C4-2B (cell line): ENCODE results near the gene COL9A3.
A peak's percentile ranks its signal among the peaks of the same experiment; 100 is the strongest.

Experiments used
- H3K27ac ChIP-seq: fragments of 450-650 bp; 2 replicates; pipeline ENCODE4 v1.5.1; 2017
- CTCF ChIP-seq: fragments of 450-650 bp; conservative IDR thresholded peaks from 2 replicates; pipeline ENCODE4 v1.5.1; 2017; ENCODE audit warnings: mild to moderate bottlenecking
- ZFX ChIP-seq: fragments of 450-650 bp; IDR thresholded peaks from 2 replicates; pipeline ENCODE4 v1.6.1; 2017

COL9A3 gene

DNA sequence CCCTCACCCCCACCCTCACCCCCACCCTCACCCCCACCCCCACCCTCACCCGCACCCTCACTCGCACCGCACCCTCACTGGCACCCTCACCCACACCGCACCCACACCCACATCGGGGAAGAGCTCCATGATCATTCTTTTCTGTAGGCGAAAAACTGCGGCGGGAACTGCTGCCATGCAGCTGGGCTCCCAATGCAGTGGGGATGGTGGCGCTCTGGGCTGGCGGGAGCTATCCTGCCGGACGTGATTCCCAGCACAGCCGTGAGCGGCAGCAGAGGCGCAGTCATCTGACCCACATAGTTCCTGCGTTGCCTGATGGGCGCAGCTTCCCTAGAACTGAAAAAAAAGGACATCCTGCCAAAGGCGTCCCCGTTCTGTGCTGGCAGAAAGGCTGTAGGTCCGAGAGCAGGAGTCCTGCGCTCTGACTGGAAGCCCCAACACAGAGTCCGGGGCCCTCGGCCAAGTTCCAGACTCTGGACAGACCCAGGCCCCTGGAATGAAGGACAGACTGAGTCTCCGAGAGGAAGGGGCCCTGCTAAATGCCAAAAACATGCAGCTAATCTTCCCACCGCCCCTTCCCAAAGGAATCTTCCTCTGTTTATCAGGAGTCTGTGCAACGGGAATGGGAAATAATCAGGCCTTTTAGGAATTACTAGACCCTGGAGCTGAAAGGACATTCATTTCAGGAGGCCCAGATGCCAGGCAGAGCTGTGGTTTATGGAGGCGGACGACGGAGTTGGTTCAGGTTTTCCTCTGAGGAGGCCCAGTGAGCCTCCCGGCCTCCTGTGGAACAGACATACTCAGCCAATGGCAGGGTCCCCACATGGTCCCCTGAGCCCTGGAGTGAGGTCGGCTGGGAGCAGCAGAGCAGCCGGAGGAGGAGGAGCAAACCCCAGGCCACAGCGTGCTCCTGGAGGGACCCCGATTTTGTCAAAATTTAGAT lies 58.8 kb downstream of the COL9A3 start:
- TF ChIP-seq ZFX = no peak
- peak overlapping the region; percentile 67 for H3K27ac ChIP-seq

- H3K27ac ChIP-seq = peak overlapping the region; percentile 67; the same call in 1 of the 2 replicates
- TF ChIP-seq ZFX (no peak), CTCF (no peak)
Observed at GRCh38 chr20:62876501-62876901, 59.7 kb downstream of the COL9A3 start.

GRCh38 chr20:62876902-62877816 lies 60.3 kb downstream of the COL9A3 start:
- no peak for TF ChIP-seq ZFX
- no peak for TF ChIP-seq CTCF
- H3K27ac ChIP-seq = no peak overlapping the region

DNA sequence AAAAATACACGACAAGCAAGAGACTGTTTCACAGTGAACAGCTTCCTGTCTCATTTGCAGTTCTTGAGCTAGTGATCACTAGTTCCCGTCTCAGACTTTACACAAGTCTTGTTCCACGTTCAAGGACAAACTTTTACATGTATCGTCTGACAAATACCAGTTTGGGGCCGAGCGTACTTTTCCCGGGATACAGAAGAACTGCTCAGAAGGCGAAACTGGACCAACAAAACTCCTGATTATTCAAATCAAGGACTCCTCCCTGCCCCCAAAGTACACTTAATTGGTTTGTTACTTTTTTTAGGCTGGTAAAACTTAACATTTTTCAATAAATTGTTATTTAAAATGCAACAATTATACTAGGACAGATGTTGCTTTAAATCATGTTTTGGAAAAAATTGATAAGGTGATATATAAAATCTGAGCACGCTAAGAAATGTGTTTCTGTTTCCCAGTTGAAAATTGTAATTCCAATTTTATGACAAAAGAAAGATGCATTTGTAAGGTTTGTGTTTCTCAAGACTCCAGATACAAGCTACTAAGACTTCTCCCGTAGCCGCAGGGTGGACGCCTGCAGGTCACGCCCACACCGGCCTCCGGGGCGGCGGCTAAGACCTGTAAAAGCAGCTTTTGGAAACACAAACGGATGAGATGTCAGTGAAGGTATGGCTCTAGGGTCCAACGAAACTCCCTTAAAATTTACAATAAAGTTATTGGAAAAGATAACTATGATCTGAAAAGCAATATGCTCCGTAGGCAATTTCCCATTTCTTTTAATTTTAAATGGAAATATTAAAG lies 61.6 kb downstream of the COL9A3 start:
- no peak overlapping the region for H3K27ac ChIP-seq
- TF ChIP-seq ZFX (no peak), CTCF (no peak)

DNA sequence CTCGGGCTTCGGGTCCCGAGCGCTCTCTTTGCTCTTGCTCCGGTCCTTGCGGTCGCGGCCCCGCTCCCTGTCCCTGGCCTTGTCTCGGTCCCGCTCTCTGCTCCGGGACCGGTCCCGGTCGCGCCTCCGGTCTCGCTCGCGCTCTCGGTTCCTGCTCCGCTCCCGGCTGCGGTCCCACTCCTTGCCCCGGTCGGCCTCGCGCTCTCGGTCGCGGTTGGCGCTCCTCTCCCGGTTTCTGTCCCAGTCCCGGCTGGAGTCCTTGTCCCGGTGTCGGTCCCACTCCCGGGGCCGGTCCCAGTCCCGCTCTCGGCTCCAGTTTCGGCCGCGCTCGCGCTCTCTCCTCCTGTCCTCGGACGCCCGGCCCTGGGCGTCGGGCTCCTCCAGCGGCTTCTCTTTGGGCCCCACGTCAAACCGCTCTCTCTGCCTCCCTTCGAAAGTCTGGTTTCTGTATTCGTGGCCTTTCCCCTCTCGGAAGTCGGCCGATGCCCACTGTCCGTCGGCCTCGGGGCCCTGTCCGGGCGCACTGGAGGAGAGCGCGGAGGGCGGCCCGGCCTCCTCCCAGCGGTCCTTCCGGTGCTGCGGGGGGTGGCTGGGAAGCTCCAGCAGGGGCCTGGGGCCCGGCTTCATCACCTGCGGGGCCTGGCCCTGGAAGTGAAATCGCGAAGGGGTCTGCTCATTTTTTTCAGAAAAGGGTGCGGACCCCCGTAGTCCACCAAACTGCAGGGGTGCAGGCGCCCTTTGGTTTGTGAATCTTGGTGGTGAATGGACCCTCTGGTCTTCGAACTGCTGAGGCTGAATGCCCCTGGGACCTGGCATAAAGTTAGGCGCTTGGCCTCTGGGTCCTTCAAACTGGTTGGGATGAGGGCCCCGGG lies 62.7 kb downstream of the COL9A3 start:
- TF ChIP-seq ZFX (no peak), CTCF (no peak)

DNA sequence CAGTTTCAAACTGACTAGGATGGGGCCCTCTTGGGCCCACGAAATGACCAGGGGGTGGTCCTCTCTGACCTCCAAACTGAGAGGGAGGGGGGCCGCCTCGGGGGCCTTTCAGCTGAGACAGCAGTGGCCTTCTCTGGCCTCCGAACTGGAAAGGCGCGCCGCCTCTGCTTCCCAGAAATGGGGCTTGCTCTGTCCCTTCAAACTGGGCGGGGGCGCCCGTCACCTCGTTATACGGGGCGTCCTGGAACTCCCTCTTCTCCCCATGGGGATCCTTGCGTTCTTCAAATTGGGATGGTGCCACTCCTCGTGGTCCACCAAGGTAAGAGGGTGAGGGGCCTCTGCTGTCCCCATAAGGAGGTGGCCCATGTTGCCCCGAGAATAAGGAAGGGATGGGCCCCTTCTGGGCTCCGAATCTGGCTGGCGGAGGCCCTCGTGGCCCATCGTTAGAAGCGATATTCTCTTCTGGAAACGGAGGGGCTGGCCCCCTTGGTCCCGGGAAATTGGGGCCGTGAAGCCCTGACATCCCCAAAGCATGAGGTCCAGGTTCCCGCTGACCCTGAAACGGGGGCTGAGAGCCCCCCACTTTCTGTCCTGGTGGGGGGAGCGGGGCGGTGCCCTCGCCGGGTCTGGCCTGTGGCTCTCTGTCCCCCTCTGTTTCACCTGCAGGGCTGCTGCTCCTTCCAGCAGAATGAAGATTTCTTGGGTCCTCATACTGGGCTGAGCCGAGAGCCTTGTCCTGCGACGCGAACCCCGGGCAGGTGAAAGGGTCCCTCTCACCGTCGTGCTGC lies 63.5 kb downstream of the COL9A3 start:
- TF ChIP-seq CTCF (no peak), ZFX (no peak)

More for the DNA sequence above, 62.7 kb downstream of the COL9A3 start:
- no peak overlapping the region for H3K27ac ChIP-seq

More for the DNA sequence above, 63.5 kb downstream of the COL9A3 start:
- no peak overlapping the region for H3K27ac ChIP-seq
